LNCAP (cell line): ENCODE measurements around the gene TPCN1.

Experiments used
- CTCF ChIP-seq: fragments of 450-650 bp; IDR thresholded peaks from 2 replicates; pipeline ENCODE4 v1.5.1; 2017; ENCODE audit warnings: mild to moderate bottlenecking

The TPCN1 gene

DNA sequence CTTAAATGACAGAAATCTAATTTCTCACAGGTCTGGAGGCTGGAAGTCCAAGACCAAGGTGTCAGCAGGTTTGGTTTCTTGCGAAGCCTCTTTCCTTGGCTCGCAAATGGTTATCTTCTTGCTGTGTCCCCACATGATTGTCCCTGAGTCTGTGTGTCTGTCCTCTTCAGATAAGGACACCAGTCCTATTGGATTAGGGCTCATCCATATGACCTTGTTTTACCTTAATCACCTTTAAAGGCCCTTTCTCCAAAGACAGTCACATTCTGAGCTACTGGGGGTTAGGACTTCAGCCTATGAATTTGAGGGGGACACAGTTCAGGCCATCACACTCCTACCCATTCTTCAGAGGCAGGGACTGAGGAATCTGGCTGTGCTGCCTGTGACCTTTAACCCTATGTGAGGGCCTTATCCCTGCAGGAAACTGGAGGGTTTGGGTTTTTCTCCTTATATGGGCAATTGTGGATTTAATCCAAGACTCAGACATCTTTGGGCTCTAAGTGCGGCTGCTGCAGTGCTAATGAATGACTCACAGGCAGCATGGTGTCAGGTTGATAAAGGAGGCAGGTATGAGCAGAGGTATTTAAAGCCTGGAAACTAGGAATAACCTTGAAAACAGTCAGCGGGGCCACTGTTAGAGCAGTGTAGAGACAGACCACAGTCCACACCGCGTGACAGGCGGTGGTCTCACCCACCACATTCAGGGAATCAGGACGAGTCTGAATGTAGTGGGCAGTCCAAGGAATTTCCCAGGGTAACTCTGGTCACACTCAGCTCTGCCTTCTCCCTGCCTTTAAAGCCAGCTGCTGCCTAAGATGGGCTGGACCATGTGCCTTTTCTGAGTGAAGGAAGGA is 10.2 kb downstream of the TPCN1 start:
- no peak for TF ChIP-seq CTCF

- no peak for TF ChIP-seq CTCF
Measured at GRCh38 chr12:113232089-113232839, 11.0 kb downstream of the TPCN1 start.

DNA sequence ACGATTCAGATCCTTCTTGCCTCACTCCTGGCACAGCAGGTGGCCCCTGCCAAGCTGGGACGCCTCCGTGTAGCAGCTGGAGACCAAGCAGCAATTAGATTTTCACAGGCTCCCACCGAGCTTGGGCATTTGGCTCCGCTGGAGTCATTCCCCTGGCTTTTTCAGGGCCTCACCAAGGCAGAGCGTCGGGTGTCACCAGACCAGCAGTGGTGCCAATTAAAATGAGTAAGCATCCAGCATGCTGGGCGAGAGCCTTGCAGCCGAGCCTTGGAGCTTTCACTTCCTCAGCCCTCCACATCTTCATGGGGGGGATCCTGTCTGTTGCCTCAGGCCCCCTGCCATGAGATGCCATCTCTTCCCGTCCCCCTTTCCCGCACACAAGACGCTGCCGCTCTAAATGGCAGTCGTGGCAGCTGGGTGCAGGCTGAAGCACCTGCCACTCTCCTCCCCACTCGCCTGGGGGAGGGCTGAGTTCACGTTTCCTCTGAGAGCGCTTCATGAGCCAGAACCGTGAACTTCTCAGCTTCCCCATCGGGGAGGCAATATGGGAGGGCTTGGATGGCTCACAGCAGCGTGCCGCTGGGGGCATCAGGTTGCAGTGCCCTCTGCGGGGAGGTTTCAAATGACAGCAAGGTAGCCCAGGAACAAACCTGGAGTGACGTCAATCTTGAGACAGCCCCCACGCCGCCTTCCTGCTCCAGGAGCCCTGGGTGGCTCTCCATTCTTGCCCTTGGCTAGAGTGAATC is 11.7 kb downstream of the TPCN1 start:
- no peak for TF ChIP-seq CTCF

- no peak for TF ChIP-seq CTCF
Measured at GRCh38 chr12:113233967-113234366, 12.7 kb downstream of the TPCN1 start.

DNA sequence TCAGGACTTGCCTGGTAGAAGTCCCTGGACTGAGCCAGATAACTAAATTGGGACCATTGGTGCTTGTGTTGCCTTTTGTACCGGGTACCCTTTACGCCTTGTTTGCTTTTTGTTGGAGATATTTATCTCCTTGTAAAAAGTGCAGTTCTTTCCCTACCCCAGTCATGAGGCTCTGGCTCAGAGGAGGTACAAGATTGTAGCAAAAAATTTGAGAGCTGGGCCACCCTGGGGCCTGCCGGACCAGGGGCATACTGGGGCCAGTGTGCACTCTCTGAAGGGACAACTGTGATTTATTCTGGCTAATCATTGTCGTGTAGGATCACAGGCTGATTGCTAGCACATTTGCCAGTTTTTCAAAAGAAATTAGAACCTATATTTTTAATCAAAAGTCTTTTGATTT is 13.2 kb downstream of the TPCN1 start:
- TF ChIP-seq CTCF = no peak

DNA sequence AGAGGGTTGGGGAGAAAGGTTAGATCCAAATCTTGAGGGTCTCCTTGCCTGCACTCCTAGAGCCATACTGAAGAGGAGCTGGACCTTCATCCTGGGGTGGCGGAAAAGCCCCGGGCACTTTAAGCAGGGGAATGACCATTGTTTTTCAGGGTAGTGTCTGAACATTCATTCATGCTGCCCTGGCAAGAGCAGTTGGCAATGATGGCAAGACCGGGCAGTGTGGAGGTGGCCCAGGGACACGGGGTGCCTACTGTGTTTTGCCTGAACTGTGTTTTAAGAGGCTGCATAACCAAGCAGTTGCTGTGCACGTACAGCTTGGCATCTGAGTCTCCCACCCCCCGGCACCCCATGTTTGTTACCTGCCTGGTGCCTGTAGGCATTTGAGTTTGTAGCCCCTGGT is 14.7 kb downstream of the TPCN1 start:
- TF ChIP-seq CTCF = no peak

DNA sequence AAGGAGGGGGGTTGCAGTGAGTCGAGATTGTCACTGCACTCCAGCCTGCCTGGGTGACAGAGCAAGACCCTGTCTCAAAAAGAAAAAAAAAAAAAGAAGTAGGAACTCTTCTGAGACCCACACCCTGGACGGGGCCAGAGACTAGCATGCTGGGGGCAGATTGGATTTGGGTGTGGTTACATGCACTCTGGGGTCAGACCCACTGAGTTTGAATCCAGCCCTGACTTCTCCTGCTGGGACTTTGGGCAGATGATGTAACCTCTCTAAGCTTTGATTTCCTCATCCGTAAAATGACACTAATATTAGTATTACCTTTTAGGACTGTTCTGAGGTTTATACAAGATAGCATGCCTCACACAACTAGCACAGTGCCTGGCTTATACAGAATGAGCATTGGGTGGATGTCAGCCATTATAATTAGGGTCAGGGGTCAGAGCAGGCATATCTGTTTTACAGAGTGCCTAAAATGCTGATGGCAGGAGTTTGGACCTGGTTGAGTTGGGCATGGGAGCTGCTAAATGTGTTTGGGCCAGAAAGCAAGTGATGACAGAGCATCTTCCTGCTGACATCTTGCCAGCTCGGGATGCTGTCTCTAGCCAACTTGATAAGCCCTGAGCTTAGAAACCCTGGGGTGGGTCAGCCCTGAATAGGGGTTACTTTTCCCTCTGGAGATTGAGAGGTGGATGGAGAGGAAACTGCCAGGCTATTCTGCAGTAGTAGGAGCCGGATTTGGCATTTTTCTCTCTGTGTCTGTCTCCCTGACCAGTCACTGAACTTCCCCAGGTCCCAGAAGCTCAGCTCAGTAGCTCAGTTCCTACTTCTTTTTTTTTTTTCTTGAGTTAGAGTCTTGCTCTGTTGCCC is 15.5 kb downstream of the TPCN1 start:
- no peak for TF ChIP-seq CTCF
